GM18867 (cell line): ENCODE measurements around the gene EGR4.

Experiments
- ATAC-seq: cut with Tn5 transposase; IDR thresholded peaks from one replicate; pipeline ENCODE4 v1.9.1; 2021; ENCODE audit warnings: mild to moderate bottlenecking, moderate library complexity; ENCODE audit not compliant: unreplicated experiment

The EGR4 gene

GRCh38 chr2:73290049-73290839, 3.1 kb downstream of the EGR4 start:
- ATAC-seq = no peak

DNA sequence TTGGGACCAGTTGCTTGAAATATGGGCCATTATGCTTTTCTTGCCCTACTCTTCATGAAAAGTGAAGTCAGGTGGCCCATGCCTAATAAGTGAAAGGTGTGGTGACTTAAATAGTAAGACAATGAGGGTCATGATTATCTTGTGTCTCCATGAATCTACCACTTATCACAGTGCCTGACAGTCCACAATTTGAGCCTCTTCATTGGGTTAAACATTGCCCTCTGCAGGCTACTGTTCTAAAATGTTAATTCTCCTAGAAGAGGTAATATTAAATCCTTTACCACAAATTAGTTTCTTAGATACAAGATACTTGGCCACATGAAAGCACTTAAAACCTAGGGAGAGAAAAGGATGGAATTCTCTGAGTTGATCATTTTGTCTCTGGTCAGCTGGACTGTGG, 4.0 kb downstream of the EGR4 start:
- ATAC-seq = no peak

DNA sequence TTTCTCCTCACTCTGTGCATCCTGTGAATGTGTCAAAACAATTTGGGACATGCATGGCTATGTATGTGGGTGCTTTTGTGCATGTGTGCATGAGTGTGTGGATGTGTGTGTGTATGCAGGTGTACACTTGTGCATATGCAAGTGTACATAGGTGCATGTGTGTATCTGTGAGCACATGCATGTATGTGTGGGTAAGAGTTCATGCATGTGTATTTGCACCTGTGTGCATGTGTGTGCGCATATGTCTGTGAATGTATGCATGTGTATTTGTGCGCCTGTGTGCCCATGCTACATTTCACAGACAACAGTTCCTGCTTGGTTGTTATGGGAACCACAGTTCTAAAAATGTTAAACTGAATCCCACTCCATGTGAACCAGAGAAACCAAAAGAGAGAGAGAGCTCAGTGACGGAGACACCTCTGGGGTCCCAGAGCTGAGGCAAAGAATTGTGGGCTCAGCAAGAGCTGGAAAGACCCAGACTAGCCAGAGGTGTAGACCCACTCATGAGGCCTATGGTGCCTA, 7.2 kb downstream of the EGR4 start:
- ATAC-seq = no peak

- peak; percentile 56 for ATAC-seq
Observed at GRCh38 chr2:73285159-73285739, 8.1 kb downstream of the EGR4 start.

DNA sequence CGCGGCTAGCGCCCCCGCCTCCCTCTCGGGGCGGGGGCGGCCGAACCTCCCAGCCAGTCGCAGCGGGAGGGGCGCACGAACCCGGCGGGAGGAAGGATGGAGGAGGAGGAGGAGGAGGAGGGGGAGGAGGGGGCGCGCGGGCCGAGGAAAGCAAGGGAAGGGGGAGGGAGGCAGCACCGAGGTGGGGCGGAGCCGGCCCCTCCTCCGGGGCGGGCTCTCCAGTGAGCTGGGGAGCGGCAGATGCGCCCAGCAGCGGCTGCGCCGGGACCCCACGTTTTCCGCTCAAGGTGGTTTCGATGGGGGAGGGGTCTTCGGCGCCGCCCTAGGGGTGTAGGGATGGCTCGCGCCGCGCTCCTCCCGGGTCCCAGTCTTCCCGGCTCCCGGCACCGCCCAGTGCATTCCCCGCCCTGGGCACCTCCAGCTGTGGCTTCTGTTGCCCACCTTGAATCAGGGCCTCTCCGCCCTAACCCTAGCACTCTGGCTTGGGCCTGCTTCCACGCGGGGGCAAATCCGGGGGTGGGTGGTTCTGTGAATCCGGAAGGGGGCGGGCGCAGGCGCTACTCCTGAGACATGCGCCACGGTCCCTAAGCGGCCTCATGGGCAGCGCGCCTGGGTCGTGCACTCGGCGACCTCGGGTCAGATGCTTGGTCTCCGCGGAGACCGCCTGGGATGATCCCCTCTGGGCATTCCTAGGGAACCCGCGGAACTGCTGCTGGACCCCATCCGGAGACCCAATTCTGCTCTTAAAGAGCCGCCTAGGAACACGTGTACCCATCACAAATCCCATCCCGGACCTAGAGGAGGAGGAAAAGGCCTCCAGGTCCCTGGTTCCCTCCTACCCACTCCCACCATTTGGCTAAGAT, 8.8 kb downstream of the EGR4 start, which contains the start of gene FBXO41:
Gene FBXO41, minus strand, starts transcription at position 183 of the 863 bp plus-strand sequence. CDS start 14,848 bp downstream, outside the sequence.
- peak; percentile 76 for ATAC-seq

DNA sequence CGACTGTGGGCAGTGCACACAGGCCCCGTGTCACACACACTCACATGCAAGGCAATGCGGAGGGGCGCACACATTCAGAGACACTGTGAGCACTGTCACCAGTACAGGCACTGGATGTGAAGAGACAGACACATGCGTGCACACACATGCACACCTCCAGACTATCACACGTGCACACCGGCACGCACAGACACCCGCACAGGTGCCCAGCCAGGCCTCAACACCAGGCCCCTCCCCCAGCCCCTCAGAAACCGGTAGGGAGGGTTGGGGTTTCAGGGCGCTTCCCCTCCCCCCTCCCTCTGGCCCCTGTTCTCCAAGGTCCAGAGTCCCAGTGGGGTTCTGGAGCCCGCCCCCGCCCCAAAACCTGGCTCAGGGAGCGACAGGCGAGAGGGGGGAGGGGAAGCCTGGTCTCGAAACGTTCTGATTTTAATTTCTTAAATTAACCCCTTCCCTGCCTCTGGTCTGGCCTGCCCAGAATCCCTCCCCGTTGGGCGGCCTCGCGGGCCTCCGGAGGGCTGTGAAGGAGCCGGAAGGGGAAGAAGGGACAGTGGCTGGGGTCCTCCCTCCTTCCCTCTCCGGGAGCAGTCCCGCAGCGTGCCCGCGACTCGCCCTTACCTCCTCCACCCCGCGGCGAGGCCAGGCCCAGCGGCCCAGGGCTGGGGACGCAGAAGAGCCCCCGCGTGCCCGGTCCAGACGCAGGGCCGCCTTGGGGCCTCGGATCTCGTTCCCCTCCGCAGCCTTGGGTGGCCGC, 9.6 kb downstream of the EGR4 start:
- ATAC-seq = peak; percentile 24

DNA sequence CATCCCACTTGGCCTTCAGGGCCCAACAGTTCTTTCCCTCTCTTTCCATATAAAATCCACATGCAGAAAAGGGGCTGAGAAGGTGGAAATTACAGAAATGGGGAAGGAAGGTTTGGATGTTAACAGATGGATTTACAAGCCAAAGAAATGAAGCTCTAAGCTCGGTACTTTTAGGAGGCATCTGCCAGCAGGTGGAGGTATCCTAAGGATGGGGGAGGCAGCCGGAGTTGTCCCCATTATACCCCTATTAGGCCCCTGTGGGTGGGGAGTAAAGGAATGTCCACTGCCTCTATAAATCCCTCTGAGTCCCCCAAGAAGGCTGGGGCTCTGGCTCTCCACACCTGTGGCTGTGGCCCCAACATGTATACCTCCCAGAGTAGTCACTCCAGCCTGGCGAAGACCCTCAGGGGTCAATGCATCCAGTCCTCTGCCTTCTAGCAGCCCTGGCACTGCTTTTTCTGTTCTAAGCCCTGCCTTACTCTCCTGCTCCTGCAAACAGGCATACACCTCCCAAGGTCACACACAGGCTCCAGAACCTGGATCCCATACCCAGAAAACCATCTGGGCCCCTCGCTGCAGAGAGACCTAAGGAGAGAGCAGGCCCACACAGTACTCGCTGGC, 10.3 kb downstream of the EGR4 start:
- no peak for ATAC-seq

GRCh38 chr2:73281244-73281643, 12.1 kb downstream of the EGR4 start:
- ATAC-seq = no peak

GRCh38 chr2:73279852-73280251, 13.5 kb downstream of the EGR4 start:
- ATAC-seq = no peak

GRCh38 chr2:73272270-73272669, 21.1 kb downstream of the EGR4 start:
- ATAC-seq = no peak

- ATAC-seq = no peak
Observed at GRCh38 chr2:73269686-73270465, 23.5 kb downstream of the EGR4 start.

- ATAC-seq = peak; percentile 76
Observed at GRCh38 chr2:73268830-73269685, 24.3 kb downstream of the EGR4 start.

DNA sequence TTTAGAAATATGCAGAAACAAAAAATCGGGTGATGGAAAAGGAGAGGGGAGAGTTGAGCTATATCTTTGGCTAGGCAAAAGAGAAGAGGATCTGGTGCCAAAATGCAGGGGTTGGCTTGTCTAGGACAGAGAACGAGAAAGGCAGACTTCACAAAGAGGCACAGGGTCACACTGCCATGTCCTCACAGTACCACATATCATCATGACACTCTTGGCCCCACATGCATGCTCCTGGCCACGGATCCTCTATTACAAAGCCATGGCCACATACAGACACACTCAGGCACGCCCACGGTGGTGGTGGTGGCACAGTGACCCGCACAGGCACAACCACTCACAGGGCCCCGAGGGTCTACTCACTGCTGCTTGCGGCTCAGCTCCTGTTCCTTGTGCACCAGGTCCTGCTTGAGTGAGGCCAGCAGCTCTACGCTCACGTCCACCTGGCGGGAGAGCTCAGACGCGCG, 24.9 kb downstream of the EGR4 start:
- no peak for ATAC-seq

- ATAC-seq = no peak
Observed at GRCh38 chr2:73267008-73267407, 26.3 kb downstream of the EGR4 start.

DNA sequence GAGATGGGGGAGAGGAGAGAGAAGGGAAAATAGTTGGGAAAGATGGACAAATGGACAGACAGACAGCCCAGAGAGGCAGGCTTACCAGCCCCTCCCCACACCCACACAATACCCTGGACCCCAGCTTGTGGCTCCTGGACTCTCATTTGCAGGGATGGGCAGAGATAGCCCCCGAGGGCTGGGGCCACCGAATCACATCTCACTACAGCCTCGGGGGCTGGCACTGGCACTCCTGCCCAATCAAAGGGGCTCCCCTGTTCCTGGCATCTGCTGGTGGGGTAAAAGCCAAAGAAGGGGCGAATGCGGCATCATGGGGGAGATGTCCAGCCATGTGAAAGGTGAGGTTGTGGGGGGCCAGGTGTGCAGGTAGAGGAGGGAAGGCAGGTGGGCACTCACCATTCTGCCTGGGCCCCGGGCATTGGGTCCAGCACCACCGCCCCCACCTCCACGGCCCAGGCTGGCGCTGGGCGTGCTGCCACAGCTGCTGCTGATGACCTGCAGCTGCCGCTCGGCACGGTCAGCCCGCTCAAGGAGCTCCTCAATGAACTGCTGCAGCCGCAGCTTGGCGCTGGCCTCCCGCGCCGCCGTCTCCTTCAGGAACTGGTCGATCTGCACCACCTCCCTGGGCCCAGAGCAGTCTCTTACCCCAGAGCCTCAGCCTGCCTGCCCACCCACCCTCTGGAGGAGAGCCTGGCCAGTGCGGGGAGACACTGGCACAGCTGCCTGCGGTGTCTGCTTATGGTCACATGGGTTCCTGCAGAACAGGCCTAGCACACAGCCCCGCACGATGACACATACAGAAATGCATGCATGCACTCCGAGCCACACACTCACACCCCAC, 27.1 kb downstream of the EGR4 start:
- no peak for ATAC-seq

DNA sequence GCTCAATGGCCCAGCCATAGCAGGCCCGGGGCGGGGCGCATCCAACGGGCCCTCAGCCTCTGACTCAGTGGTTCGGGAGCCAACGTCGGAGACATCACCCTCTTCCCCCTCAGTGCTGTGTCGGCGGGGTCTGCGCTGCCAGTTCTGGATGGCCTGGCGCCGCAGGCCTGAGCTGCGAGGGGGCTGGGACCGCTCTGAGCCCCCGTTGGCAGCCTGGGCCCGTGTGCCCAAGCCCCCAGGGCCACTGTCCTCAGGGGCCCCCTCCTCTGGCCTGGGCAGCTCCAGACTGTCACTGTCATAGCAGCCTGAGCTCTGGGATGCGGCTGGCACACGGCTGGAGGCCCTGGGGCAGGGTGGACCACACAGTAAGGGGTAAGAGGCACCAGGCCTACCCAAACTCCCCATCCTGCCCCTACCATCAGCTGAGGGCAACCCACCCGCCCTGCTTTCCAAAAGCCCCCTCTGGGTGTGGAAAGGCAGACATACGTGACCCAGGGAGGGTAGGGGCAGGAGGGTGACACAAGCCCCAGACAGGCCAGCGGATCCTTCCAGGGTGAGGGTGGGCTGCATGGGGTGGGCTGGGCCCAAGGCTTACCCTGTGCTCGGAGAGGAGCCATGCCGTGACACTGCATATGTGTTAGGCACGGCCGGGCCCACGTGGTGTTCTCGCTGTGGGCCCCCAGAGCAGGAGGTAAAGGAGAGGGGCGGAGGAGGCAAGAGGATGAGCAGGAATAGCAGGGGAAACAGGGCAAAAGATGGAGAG, 27.9 kb downstream of the EGR4 start:
- ATAC-seq = no peak

DNA sequence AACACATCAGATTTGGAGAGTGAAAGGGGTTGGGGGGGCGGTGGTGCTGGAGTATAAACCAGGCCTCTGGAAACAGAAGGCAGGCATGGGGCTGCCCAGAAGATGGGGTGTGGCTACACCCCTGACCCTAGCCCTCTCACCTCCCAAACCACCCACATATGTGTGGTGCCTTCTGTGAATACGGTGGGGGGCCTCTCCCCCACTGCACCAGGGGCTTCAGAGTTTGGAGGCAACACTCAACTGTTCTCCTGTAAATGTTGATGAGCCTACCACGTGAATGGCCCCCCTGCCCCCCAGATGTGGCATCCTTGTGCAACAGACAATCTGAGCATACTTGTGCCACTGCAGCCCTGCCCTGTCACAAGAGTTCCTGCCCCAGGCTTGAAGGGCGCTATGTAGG, 28.6 kb downstream of the EGR4 start:
- ATAC-seq = no peak
